Esophagus muscularis mucosa (tissue), 3 donors: ENCODE data around the gene AMIGO3.

Experiments used
- POLR2AphosphoS5 ChIP-seq, 2 donors: sonication (generic); formaldehyde crosslinking; IDR thresholded peaks; one replicate each; pipeline ENCODE4 v1.6.1; 2017; ENCODE audit warnings: antibody characterized with exemption in 2 of 2
- TF ChIP-seq, protein P1 (sequence below), 3 experiments: fragments of 200-600 bp in 2 of 3; fragments of 450-650 bp in 1 of 3; sonication (generic) in 2 of 3; IDR thresholded peaks; one replicate each; pipeline ENCODE4 v1.5.1; 2017 to 2019; ENCODE audit warnings: antibody characterized with exemption in 3 of 3, mild to moderate bottlenecking in 2 of 3, moderate library complexity in 1 of 3

DNA sequence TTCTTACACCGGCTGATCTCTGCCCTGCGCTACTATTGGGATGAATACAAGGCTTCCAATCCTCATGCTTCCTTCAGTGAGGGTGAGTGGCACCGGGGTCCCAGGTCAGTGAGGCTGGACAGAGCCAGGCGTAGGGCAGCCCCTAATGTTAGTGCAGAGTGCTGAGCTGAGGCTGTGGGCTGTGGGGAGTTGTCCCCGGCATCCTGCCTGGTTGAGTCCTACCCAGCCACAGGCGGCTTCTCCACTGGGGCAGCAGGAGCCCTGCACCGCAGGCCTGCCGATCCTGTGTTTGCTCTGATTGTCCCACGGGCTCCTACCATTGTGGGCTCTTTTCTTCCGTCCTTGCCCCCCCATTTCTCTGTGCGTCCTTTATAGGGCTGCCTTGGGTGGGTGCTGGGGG is 16.8 kb downstream of the AMIGO3 start:
- TF ChIP-seq, protein P1, sequence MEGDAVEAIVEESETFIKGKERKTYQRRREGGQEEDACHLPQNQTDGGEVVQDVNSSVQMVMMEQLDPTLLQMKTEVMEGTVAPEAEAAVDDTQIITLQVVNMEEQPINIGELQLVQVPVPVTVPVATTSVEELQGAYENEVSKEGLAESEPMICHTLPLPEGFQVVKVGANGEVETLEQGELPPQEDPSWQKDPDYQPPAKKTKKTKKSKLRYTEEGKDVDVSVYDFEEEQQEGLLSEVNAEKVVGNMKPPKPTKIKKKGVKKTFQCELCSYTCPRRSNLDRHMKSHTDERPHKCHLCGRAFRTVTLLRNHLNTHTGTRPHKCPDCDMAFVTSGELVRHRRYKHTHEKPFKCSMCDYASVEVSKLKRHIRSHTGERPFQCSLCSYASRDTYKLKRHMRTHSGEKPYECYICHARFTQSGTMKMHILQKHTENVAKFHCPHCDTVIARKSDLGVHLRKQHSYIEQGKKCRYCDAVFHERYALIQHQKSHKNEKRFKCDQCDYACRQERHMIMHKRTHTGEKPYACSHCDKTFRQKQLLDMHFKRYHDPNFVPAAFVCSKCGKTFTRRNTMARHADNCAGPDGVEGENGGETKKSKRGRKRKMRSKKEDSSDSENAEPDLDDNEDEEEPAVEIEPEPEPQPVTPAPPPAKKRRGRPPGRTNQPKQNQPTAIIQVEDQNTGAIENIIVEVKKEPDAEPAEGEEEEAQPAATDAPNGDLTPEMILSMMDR (IDR thresholded peaks at IDR 0.05), result no peak
- TF ChIP-seq POLR2AphosphoS5 (IDR thresholded peaks at IDR 0.05), result no peak
